ENCODE data around the gene AATF. TPM values are rescaled to one million over a fixed set of nuclear protein-coding genes. Genes with fewer than 3 reads are reported as not detected.

The AATF gene
- polyA plus RNA-seq, 2 of the 4 experiments (the other 2 are of a cell fraction), result 51.9 to 120 TPM

- no peak for TF ChIP-seq BHLHE40 (IDR thresholded peaks at IDR 0.05; ENCODE audit: low read depth, low read length)
- TF ChIP-seq NR3C1 (IDR thresholded peaks at IDR 0.05), result no peak
- TF ChIP-seq SREBF2 (IDR thresholded peaks at IDR 0.05), result no peak
- no peak for TF ChIP-seq CBX8 (IDR thresholded peaks at IDR 0.05)
- TF ChIP-seq POLR2A (IDR thresholded peaks at IDR 0.05; ENCODE audit: low read length), result no peak
- no peak for TF ChIP-seq RARB (CRISPR knock-in tag; IDR thresholded peaks at IDR 0.05)
- no peaks in the 10 kb centered on the region for H3K4me1 ChIP-seq
- DNase-seq (ENCODE audit: low read depth in 1 of 2, low spot score in 1 of 2), result no peak
- no peaks in the 10 kb centered on the region for H3K9me3 ChIP-seq
- CTCF ChIA-PET, result interaction anchor here (1.0 kb wide), 1 partner anchor 23 kb away, joined by 3 read pairs; no protein-coding TSS in a partner anchor
- FAIRE-seq, result no peak
- WGBS (ENCODE audit: missing lambda C conversion rate), result 85% methylated on average over 8 of the region's 8 CpGs
- no peak for ATAC-seq
- no peak overlapping the region for H3K27ac ChIP-seq
- no peak overlapping the region for H3K4me2 ChIP-seq
- POLR2A ChIA-PET, result no interaction called here
- no peak overlapping the region for H3K4me3 ChIP-seq
Observed at GRCh38 chr17:37025238-37025637, 76.5 kb downstream of the AATF start.

- ATAC-seq, result no peak; a peak in 1 of 6 replicates
- ChIA-PET POLR2A (no interaction called here), CTCF (interaction anchor here (0.8 to 1.4 kb wide), 4 partner anchors 22 to 397 kb away, joined by 3 to 5 read pairs (median 4); no protein-coding TSS in a partner anchor)
- Histone ChIP-seq H3K4me2 (no peak overlapping the region), H3K4me3 (no peak overlapping the region), H3K27ac (no peak overlapping the region), H3K9me3 (no peaks in the 10 kb centered on the region), H3K4me1 (no peaks in the 10 kb centered on the region)
- no peak for DNase-seq (ENCODE audit: low read depth in 1 of 2, low spot score in 1 of 2)
- TF ChIP-seq RCOR1 (IDR thresholded peaks at IDR 0.05; ENCODE audit: low read depth, low read length) (no peak), MAX (IDR thresholded peaks at IDR 0.05) (no peak), HES2 (IDR thresholded peaks at IDR 0.05) (no peak)
- FAIRE-seq, result no peak
- WGBS (ENCODE audit: missing lambda C conversion rate), result 94% methylated on average over 2 of the region's 2 CpGs
Observed at GRCh38 chr17:37025847-37026530, 77.2 kb downstream of the AATF start.

- 92% methylated on average over 1 of the region's 1 CpG for WGBS (ENCODE audit: missing lambda C conversion rate)
- ATAC-seq, result no peak
- Histone ChIP-seq H3K27ac (no peak overlapping the region), H3K4me3 (no peak overlapping the region), H3K9me3 (no peaks in the 10 kb centered on the region), H3K4me2 (no peak overlapping the region), H3K4me1 (no peaks in the 10 kb centered on the region)
- ChIA-PET POLR2A (no interaction called here), CTCF (interaction anchor here (0.8 to 1.4 kb wide), 3 partner anchors 21 to 397 kb away, joined by 3 to 5 read pairs (median 4); no protein-coding TSS in a partner anchor)
- no peak for FAIRE-seq
- DNase-seq (ENCODE audit: low read depth in 1 of 2, low spot score in 1 of 2), result no peak
- TF ChIP-seq NFE2L2 (conservative IDR thresholded peaks at IDR 0.05; ENCODE audit: low read length), result no peak
- no peak for TF ChIP-seq GATA3 (IDR thresholded peaks at IDR 0.05; ENCODE audit: borderline replicate concordance)
- no peak for TF ChIP-seq HOXB5 (CRISPR knock-in tag; IDR thresholded peaks at IDR 0.05)
- TF ChIP-seq JUNB (IDR thresholded peaks at IDR 0.05), result no peak
- TF ChIP-seq CEBPB (IDR thresholded peaks at IDR 0.05), result no peak
- no peak for TF ChIP-seq E2F6 (IDR thresholded peaks at IDR 0.05; ENCODE audit: borderline replicate concordance, low read depth)
- no peak for TF ChIP-seq HOXA7 (CRISPR knock-in tag; IDR thresholded peaks at IDR 0.05)
- TF ChIP-seq REST (IDR thresholded peaks at IDR 0.05), result no peak
- no peak for TF ChIP-seq RAD21 (conservative IDR thresholded peaks at IDR 0.05 in 1 of 2, IDR thresholded peaks at IDR 0.05 in 1 of 2)
Observed at GRCh38 chr17:37026531-37026869, 77.7 kb downstream of the AATF start.
